GM18517 (cell line): ENCODE measurements around the gene SMAD2.

ENCODE experiments used
- ATAC-seq: cut with Tn5 transposase; IDR thresholded peaks from one replicate; pipeline ENCODE4 v1.9.1; 2021; ENCODE audit warnings: mild to moderate bottlenecking, moderate library complexity; ENCODE audit not compliant: unreplicated experiment

SMAD2 gene

DNA sequence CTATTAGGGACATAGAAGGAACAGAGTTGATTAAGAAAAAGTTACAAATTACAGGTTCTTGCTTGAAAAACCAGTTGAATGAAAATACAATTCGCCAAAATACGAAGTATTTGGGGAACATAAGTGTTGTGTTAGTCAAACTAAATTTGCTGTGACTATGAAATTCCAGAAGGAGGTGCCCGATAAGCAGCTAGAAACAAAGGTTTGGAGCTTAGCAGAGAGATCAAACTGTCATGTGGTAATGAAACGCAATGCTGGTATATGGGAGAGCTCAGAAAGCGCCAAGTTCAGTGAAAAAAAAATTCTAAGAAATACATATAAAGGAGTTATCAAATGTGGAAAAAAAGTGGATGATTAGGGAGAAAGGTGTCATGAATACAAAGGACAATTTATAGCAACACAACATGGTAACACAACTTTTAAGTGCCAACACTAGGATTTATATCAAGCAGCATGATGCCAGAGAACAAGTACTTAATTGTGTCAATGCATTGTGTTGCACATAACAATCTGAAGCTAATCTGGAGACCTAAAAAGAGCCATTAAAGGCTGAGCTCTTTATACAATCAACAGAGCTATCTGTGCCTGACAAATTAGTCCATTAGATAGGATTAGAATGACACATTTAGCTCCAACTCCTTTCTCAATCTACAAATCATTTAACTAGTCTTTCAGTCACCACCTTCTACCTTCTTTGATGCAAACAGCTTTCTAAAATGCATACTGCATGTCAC, 31.2 kb downstream of the SMAD2 start:
- no peak for ATAC-seq

DNA sequence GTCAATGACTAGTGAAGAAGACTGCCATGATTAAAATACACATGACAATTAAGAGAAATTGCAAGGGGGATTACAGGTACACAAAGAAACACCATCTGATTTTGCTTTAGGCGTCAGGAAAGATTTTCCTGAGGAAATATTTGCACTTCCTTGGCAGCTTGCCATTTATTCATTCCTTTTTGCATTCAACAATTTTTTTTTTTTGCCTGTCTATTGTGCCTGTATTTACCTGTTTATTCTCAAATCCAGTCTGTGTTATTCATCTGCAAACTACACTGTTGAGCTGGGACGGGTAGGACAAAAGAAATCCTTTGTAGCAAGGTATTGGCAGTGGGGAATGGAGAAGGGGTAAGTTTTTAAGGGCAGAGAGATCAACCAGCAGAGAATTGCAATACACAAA, 31.8 kb downstream of the SMAD2 start:
- ATAC-seq: no peak

DNA sequence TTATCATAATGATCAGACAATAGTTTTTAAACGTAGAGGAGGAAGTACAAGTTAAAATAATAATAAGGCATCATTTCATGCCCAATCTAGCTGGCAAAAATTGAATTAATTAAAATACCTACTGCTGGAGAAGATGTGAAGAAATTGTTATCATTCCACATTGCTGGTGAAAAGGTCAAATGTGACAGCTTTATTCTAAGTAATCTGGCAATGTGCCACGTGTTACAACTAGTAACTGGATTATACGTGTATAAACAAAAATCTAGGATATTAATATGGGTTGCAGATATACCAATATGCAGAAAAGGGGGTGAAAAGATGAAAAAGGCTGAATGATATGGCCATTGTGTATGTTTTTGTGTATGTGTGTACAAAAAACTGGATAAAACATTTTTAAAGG, 32.4 kb downstream of the SMAD2 start:
- no peak for ATAC-seq

DNA sequence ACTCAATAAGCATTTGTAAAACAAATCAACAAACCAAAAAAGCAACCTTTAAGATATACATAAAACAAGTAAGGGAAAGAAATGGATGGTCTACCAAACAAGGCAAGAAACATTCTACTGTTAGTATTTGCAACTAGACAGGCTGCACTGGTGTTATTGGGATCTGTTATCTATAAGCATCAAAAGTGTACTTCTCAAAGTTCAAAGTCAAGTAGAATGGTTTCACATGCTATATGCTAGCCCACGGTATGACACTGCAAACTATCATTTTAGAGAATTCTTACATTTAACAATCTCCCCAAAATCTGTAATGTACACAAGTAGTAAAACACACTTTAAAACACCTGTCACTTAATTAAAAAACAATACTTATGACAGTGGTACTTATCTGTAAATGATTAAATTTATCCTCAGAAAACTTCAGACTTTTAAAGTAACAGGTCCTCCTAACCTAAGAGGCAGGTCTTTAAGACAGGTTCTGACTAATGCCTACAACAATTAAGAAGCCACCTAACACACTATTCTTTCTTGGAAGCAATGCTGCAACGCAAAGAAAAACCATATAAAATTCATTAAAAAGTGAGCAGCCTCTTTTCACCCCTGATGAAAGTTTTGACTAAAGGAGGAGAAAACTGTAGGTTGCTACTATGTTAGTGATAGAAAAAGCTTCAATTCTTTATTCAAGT, 34.8 kb downstream of the SMAD2 start:
- ATAC-seq: no peak

DNA sequence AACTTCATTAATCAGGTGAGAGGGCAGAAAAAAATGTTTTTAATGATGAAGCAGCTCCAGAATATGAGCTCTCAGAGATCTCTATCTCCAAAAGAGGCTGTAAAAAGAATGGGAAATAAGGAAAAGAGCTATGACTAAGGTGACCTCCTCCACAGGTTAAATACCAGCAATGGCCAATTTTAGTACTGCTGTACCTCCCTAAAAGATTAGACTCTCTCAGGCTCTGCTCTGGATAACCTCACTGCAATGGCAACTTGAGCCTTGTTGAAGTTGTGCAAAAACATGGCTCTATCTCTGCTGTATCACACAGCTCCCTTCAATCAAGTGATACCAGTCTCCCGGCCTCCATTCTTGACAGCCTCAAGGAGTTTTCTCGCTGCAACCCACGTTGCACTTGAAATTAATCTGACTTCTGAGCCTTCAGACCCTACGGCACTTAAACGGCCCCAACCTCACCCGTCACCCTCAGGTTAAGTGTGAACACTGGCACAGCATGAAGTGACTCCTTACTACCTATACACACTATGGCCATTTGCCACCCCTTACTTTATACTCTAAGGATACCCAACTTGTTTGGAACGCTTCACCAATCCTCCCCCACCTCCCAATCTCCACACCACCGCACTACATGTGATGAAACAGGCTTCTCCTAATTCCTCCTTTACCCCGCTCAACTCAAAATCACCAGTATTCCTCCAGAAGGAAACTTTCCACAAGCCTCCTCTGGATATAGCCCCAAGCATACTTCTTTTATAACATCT, 36.3 kb downstream of the SMAD2 start:
- no peak for ATAC-seq

DNA sequence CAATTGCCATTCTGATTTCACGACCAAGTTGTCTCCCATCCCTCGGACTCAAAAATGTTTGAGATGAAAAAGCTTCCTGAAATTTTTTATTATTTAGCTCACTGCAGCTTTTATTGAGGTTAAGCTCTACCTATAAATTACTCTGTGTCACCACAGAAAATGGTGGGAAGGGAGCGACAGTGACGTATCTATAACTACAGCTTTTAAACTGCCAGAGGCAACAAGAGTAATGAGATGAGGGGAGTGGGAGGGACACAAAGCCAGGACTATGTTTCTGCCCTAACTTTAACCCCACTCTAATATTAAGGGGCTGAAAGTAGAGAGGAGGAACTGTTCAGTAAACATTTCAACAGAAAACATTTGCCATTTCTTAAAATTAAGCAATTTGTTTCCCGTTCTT, 37.4 kb downstream of the SMAD2 start:
- ATAC-seq: no peak

DNA sequence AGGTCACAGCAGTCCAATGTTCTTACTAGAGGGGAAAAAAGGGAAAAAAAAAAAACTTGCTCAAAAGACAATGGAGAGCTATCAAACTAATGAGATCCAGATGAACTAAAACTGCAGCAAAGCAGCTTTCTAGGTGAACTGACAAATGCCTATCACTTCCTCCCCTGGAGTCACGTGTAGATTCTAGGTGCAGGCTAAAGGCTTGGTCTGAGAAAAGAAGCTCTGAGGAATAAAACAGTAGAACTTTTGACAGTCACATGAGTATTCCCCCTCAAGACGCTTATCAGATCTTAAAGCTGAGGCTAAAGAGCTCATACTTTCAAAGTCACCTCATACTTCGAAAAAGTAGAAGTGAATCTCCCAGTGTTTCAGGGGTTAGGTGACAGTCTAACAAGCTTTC, 42.3 kb downstream of the SMAD2 start:
- ATAC-seq: no peak

DNA sequence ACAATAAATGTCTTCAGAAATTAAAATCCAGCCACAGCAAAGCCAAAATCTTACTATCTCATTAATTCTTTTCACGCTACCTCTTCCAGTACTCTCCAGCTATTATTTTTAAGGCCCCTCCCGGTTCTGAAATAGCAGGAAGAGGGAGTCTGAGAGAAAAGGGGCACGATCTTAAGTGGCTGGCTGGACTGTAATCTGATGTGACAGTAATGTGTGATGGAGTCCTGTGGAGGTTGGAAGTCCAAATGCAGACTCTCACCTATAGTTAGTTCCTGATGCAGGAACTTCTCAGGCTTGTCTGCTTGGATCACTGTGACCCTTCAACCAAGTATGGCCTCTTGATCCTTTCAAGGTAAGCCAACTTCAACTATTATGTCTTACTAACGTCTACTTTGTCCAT, 43.2 kb downstream of the SMAD2 start:
- ATAC-seq: no peak

DNA sequence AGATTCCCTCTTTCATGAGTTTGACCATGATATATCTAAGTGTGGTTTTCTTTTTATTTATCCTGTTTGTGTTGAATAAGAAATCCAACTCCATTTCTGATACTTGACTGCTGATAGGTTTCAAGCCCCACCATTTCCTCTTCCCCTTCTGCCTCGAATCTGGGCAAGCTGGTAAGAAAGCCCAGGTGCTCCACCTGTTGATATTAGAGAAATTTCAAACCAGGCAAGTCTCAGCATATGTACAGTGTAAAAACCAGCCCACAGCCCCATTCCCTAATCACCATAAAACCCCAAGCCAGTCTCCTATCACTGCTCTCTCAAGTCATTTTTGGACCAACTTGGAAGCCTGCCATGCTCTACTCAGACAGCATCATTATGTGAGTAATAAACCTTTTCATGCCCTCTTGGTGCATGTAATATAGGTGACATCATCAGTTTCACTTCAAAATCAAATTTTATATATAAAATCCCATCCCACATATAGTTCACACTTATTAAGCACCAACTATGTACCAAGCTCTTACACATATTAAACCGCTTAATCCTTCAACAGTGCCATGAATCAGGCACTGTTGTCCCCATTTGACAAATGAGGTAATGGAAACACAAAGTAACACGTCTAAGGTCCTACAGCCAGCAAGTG, 46.6 kb downstream of the SMAD2 start:
- no peak for ATAC-seq

DNA sequence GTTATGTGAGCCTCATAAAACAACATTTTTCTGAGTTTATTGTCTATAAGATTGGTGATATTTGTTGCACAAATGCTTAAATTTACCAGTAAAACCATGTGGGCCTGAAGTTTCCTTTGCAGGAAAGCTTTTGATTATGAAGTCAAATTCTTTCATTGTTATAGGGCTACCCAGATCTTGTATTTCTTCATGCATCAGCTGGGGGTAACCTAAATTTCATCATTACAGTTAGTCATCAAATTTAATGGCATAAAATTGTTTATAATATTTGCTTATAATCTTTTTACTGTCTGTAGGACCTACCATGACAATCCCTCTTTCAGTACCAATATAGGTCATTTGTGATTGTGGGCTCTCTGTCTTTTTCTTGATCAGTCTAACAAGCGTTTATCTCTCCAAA, 47.8 kb downstream of the SMAD2 start:
- no peak for ATAC-seq

DNA sequence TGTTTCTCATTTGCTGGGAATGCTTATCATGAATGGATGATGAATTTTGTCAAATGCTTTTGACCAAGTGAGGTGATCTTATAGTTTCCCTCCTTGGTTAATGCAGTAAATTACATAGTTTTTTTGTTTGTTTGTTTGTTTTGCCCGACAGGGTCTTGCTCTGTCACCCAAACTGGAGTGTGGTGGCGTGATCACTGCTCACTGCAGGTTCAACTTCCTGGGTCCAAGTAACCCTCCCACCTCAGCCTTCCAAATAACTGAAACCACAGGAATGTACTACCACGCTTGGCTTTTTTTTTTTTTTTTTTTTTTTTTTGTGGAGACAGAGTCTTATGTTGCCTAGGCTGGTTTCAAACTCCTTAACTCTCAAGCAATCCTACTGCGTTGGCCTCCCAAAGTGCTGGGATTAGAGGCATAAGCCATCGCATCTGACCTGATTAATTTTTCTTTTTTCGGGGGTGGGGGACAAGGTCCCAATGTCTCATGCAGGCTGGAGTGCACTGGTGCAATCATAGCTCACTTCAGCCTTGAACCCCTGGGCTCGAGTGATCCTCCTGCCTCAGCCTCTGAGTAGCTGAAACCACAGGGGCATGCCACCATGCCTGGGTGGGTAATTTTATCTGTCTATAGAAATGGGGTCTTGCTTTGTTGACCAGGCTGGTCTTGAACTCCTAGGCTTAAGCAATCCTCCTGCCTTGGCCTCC, 48.6 kb downstream of the SMAD2 start:
- no peak for ATAC-seq

DNA sequence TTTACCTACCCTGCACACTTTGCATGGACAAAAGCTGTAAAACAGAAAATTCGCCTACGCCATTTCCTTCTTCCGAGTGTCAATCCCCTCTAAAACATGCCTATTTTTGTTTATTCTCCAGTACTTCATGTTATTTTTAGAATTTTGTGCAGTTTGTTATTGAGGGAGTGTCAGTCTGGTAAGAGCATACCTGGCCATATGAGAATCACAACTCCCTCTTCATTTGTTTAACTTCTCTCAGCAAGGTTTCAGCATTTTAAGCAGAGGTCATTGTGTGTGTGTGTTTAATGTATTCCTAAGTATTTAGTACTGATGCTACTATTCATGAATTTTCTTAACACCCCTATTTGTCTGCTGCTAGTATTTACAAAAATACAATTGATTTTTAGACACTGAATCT, 49.4 kb downstream of the SMAD2 start:
- no peak for ATAC-seq

DNA sequence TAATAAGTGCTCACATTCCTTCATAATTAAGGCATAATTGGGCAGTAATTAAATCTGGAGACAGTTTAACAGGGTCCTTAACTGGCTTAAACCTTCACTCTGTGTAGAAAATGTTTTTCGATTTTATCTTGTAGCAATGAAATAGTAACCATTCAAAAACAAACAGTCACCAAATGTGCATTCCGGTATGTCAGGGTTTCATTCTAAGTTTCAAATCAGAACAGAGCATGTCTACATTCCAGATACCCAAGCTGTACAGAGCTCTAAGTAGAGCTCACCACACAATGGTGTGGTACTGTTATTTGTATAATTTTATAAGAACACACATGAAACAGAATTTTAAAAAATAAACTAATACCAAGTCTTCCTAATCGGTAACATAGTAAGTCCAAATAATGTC, 52.6 kb downstream of the SMAD2 start:
- no peak for ATAC-seq

DNA sequence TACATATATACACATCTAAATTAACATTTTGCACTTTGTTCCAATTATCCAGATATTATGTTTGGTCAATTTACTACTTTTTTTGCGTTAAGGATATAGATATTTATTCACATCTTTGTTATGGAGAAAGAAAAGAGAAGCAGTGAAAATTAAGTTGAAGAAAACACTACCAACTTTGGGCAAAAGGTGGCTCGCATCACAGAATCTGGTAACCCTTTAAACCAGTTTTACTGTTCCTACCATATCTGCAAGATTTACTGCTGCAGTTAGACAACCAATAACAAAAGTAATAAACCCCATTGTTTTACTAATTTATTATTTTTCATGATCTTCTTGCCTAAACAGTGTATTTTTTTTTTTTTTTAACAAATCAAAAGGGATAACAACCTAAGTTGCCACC, 53.6 kb downstream of the SMAD2 start:
- no peak for ATAC-seq

DNA sequence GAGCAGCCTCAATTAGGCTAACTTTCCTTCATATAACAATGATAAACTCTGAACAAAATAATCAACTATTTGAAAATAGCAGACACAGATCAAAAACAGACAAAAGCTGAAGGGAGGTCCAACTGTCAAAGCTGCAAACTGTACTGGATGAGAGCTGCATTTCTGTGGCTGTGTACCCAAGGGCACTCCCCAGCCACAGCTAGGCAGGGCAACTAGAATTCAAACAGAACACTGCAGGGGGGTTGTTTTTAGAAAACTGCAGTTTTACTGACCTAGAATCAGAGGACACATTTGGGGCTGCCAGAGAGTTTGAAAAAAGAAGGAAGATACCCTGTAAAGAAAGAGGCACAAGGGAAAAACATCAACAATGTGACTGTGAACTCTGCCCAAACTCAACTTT, 56.8 kb downstream of the SMAD2 start:
- no peak for ATAC-seq

DNA sequence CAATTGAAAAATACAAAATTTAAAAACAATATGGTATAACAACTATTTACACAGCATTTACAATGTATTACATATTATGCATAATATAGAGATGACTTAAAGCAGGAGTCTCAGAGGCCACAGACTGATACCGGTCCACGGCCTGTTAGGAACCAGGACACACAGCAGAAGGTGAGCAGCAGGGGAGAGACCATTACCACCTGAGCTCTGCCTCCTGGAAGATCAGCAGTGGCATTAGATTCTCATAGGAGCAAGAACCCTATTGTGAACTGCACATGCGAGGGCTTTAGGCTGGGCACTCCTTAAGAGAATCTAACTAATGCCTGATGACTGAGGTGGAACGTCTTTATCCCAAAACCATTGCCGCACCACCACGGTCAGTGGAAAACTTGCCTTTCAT, 58.0 kb downstream of the SMAD2 start:
- ATAC-seq: no peak

DNA sequence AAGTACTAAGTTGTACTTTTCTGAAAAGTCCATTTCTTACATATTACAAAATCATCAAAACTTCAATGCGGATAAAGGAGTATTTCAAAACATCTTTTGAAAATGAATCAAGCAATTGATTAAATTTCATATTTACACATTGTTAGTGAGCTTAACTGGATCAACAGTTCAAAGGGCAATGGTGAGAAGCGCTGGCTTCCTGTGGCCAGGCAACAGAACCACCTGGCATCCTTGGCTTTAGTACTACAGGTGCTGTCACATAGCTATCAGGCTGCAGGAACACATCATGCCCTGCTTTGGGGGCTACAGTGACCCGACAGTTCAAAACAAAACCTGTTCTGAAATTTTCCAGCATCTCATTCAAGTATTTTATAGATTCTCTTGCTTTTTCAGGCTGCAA, 59.2 kb downstream of the SMAD2 start:
- ATAC-seq: no peak

DNA sequence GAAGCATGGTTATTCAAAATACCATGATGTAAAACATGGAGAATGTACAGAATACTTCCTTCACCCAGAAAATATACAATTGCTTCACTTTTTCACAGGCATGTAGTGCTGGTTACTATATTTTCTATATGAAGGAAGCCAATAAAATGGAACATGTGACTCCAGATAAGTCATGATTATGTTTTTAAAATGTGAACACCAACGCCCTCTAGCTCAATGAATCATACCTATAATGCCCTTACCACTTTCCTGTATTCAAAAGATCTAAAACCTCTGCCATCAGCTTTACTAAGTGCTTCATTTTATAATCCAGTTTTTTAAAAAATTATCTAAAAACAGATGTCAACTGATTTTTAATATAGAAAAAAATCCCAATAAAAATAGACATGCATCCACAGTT, 59.9 kb downstream of the SMAD2 start:
- no peak for ATAC-seq

DNA sequence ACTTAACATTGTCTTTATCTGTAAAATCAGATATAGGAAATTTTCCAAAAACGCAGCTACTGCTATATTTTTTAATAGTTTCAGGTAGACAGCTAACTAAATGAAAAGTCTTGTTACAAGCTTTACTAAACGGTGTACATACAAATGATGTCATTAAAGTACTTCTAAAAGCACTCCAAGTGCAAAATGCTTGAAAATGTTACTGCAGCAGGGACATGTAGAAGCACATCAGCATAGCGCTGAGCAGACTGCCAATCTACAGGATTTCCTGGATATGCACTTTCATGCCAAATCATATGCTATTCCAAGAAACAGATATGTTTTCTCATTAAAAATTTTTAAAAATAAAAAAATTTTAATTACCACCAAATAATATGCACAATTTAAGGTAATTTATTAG, 61.7 kb downstream of the SMAD2 start:
- no peak for ATAC-seq

DNA sequence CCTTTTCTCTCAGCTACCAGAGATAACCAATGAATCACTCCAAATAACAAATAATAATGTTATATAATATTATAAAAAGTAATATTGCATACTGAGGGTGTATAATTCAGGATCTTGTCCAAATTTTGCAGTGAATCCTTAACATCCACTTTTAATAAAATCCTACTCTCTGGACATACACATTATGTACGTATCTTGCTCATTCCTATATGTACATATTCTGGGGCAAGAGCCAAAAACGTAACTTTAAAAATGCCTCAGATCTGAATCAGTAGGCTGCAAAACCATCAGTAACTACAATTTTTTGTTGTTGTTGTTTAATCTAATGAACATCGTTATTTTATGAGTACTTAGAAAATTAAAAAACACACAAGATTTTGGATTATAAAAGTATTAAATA, 65.3 kb downstream of the SMAD2 start:
- ATAC-seq: no peak

DNA sequence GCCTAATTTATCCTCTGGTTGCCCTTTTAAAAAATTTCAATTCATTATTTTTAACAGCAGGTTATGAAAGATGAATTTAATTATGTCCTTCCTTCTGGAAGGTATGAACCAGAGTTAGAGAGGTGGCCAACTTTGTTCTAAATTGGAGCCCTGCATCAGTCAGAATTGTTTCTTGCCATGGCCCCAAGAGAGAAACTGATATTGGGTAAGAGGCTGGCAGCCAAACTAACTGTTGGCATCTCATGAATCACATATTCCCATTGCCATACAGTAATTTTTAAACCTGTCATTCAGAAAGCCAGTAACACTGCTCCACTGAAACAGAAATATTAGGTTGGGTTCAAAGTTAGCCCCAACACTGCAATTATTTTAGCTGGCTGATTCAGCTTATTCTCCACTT, 67.4 kb downstream of the SMAD2 start:
- ATAC-seq: no peak
